HG03064 (cell line): ENCODE results near the gene CLSTN2.
"Not testable (repeated sequence)": the region's sequence is repeated elsewhere in the genome, so short reads cannot be mapped to it uniquely, and the experiment has no call there.

Source experiments
- ATAC-seq: cut with Tn5 transposase; IDR thresholded peaks from one replicate; pipeline ENCODE4 v1.9.1; 2021; ENCODE audit warnings: low read depth; ENCODE audit not compliant: unreplicated experiment

The CLSTN2 gene

GRCh38 chr3:140395134-140396075, 460.4 kb downstream of the CLSTN2 start:
- no peak for ATAC-seq

DNA sequence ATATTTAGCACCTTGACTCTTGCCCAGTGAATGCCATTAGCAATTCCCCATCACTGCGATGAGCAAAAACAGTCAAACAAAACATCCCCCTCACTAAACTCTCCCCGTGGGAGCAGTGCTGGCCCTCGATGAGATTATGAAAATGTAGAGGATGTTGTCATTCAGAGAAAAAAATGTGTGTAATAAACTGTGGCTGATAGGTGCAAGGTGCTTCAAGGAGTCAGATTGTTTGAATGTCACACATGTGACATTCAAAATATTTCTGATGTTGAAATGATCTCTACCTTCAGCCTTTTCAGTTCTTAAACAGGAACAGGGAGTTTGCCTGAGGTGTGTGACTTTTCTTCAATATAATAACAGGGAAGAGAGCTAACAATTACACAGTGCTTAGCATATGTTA, 461.1 kb downstream of the CLSTN2 start:
- no peak for ATAC-seq

- ATAC-seq = no peak
Observed at GRCh38 chr3:140397847-140398246, 462.9 kb downstream of the CLSTN2 start.

DNA sequence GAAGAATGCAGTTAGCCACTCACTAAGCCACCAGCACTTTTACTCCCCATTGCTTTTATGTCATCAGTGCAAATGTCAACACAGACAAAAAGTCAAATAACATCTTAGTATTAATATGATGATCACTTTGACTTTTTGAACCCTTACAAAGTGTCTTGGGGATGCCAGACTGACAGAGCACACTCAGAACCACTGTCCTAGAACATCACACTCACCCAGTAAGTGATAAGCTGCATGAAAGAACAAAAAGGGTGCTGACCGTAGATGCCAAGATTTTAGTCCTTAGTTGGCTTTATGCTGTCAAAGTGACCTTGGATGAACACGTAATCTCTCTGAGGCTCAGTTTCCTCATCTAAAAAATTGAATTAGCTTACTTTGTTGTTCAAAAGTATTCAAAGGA, 463.4 kb downstream of the CLSTN2 start:
- ATAC-seq = no peak

- ATAC-seq = no peak
Observed at GRCh38 chr3:140399871-140400270, 464.9 kb downstream of the CLSTN2 start.

GRCh38 chr3:140403079-140403478, 468.1 kb downstream of the CLSTN2 start:
- no peak for ATAC-seq

DNA sequence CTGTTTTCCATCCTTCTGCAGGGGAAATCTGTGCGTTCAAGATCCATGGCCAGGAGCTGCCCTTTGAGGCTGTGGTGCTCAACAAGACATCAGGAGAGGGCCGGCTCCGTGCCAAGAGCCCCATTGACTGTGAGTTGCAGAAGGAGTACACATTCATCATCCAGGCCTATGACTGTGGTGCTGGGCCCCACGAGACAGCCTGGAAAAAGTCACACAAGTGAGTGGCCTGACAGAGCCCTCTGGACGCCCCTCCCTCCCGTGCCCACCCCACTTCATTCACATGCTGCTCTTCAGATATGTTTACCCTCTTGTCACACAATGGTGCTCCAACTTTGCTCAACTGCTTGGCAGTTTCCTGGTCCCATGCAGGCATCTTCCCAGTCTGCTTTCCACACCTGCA, 468.6 kb downstream of the CLSTN2 start:
- no peak for ATAC-seq

DNA sequence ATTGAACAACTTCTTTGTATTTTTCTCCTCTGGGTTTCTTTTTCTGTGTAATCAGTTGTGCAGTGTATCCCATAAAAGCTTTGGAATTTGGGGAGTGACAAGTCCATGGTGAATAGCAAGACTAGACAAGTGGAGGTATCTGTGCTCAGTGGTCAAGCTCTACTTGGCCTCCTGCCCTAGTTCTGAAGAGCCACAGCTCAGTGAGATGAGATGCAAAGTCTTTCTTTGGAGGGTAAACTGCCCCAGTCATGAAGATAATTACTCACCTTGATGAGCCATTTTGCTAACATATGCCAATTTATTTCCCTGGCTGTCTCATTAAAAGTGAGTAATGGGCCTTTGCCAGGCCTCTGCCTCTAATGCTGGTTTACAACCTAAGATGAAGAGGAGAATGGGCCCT, 471.7 kb downstream of the CLSTN2 start:
- no peak for ATAC-seq

DNA sequence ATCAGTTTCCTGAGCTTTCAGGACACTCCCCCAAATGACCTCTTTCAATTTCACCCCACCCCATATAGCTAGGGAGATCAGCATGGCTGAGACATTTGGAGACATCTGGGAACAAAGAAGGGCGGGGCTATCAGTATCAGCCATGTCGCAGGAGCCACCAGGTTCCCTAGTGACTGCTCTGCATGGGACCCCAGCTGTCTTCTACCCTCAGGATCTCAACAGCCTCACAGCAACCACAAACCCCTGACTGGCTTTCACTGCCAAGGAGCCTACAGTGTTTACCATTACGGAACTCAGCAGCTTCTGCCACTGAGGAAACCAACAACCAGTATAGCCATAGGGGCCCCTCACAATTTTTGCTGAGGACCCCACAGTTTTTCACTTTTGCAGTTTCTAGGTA, 473.3 kb downstream of the CLSTN2 start:
- ATAC-seq = no peak

DNA sequence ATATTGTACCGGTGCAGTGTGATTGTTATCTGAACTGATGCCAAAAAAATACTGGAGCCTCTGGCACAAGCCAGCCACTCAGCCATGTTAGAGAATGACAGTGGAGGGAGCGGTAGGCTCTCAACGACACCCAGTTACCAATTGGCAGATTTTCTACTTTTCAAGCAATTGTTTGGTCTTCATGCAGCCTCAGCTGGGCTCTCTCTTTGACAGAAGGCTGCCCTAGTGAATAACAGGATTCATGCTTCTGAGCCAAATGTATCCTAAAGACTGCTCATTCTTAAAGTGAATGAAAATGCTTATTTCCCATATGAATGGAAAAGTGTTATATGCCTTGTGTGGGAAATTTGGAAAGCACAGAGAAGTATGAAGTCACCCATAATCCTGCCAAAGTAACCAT, 481.7 kb downstream of the CLSTN2 start:
- no peak for ATAC-seq

GRCh38 chr3:140420621-140421357, 485.8 kb downstream of the CLSTN2 start:
- no peak for ATAC-seq

DNA sequence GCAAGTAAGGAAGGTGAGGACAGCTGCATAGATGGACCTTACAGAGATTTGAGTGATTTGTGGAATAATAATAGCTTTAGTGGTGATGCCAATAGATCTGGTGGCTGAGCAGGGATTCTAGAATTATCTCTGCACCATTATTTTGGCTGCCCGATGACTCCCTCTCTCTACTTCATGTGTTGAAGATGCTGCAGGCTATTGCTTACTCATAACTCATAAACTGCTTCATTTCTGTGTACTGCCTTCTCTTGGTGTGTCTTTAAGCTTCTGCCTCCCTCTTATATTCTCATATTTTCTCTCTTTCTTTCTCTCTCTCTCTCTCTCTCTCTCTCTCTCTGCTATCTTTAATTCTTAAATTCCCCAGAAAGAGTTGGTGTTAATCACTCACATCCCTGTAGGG, 486.9 kb downstream of the CLSTN2 start:
- ATAC-seq = no peak

GRCh38 chr3:140423146-140423545, 488.2 kb downstream of the CLSTN2 start:
- no peak for ATAC-seq

DNA sequence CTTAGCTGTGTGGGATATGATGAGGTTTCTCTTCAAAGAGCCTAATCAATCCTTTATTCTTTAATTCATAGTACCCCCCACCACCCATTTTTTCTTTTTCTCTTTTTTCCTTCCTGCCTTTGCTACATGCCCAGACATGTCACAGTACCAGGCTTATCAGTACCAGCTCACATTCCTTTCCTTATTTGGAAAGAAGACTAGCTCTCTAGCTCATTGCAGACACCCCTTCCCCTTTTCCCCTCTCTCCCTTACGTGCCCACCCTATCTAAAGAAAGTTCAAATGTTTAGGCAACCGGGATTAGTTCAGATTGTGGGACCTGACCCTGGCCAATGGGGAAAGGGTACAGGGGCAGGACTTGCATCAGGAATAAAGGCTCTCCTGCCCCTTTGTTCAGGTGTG, 488.6 kb downstream of the CLSTN2 start:
- ATAC-seq = not testable (repeated sequence)

DNA sequence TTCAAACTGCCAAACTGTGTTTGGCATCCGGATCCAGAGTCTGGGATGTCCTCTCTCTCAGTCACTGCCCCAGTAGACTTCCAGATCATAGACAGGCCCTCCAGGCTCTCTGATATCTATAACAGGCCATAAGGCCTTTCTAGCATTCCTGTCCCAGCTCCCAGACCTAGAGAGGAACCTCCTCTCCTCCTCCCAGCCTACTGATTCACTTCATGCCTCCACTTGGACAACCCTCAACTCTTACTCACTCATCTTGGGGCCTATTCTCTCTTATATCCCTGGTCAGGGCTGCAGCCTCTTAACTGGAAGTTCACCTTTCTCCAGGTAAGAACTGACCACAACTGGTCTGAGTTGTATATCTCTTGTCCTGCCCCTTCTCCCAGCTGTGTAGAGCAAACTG, 489.2 kb downstream of the CLSTN2 start:
- no peak for ATAC-seq

- ATAC-seq = no peak
Observed at GRCh38 chr3:140424726-140425125, 489.7 kb downstream of the CLSTN2 start.

DNA sequence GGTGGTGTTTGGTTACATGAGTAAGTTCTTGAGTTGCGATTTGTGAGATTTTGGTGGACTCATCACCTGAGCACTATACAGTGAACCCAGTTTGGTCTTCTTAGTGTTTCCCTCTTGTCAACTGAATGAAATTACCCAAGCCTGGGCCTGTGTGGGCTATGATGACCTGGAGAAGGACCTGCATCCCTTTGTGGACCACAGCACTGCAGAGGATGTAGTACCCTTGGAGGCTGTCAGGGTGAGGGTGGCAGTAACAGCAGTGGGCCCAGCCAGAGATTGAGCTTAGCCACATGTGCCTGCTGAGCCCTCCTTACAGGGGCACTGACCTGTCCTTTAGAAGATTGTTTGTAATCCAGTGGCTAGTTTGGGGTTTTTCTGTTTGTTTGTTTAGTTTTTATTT, 492.8 kb downstream of the CLSTN2 start:
- ATAC-seq = no peak

GRCh38 chr3:140428380-140428779, 493.4 kb downstream of the CLSTN2 start:
- ATAC-seq = no peak

DNA sequence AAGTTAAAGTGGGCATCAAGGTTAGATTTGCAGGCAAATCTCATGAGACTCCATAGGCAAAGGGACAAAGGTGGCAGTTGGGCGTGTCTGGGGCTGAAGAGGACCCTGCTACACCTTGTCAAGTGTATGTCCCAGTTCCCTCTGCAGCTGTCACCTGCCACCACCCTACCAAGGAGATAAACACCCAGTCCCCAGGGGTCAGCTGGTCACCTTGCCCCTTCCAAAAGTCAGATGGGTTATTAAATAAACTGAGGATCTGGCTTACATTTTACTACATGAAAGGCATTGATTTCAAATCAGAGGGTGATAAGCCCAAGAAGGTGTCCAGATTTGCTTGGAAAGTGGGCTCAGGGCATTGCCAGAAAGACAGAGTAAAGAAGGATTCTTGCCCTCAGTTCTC, 494.8 kb downstream of the CLSTN2 start:
- no peak for ATAC-seq

GRCh38 chr3:140430494-140430893, 495.5 kb downstream of the CLSTN2 start:
- ATAC-seq = no peak

DNA sequence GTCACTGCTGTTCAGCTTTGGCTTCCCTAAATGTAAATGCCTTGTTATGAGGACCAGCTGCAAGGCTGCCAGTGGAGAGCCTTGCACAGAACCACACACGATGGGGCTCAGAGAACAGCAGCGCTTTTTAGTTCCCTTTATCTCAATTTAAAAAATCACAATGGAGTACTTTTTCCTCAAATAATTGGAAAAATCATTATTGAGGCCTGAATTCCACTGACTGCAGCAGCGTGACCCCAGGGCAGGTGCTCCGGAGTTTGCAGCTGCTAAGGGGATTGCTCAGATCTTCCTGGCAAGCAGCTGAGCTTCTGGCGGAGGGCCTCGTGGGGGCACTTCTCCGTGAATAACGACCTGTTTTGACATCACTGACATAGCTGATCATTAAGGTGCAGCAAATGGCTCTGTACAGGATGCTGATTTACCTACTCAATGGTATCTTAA, 497.3 kb downstream of the CLSTN2 start:
- ATAC-seq = no peak

DNA sequence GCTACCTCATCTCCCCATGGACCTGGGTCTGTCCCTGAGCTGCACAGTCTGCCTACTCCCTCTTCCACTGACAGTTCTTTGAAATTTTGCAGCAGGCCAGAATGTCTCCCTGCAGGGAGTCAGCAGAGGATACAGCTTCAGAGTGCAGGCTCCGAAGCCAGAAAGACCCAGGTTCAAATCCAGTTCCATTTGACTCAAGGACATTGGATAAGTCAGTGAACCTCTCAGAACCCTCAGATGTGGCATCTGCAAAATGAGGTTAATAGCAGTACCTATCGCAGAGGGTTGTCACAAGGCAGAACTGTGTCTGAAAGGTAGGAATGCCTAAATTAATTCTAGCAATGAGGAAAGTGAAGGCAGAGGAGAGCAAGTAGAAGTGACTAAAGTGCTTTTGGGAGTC, 498.4 kb downstream of the CLSTN2 start:
- ATAC-seq = no peak
